Peyer's patch (tissue), 4 donors: Measurements from ENCODE around the gene HAPSTR1.

Experiments used
- CTCF ChIP-seq, 6 experiments: fragments of 450-650 bp in 4 of 6; fragments of 200-600 bp in 2 of 6; sonication (generic) in 1 of 6; IDR thresholded peaks; one replicate each; pipeline ENCODE4 v1.5.1; 2017 to 2019; ENCODE audit warnings: antibody characterized with exemption in 6 of 6, mild to moderate bottlenecking in 3 of 6, moderate library complexity in 1 of 6
- POLR2A ChIP-seq, 2 donors: fragments of 450-650 bp; IDR thresholded peaks; one replicate each; pipeline ENCODE4 v1.5.1; 2017; ENCODE audit warnings: antibody characterized with exemption in 2 of 2, mild to moderate bottlenecking in 2 of 2, moderate library complexity in 2 of 2

- no peak for TF ChIP-seq POLR2A (IDR thresholded peaks at IDR 0.05)
- TF ChIP-seq CTCF (IDR thresholded peaks at IDR 0.05): no peak
Measured at GRCh38 chr16:9118170-9118569, 26.7 kb downstream of the HAPSTR1 start.
